ENCODE results near the gene IPCEF1.

The IPCEF1 gene, protein sequence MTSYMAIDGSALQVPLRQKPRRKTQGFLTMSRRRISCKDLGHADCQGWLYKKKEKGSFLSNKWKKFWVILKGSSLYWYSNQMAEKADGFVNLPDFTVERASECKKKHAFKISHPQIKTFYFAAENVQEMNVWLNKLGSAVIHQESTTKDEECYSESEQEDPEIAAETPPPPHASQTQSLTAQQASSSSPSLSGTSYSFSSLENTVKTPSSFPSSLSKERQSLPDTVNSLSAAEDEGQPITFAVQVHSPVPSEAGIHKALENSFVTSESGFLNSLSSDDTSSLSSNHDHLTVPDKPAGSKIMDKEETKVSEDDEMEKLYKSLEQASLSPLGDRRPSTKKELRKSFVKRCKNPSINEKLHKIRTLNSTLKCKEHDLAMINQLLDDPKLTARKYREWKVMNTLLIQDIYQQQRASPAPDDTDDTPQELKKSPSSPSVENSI

DNA sequence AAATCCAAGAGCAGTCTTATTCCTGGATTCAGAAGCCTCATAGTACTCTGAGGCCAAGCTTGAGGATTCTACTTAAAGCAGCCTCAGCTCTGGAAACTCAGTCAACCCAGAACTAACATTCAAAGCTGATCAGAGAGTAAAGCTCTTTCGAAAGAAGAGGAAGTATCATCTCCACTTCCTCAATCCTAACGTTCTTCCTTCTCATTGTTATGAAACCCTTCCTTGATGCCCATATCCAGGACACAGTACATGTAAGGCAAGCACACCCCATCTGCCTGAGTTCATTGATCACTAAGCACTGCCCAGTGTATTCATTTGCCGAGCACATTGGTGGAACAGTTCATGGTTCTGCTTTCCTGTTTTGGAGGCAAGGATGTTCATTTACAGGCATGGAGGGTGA lies at the start of gene IPCEF1:
Gene IPCEF1 (minus strand): TSS at position 114 of the 400 bp plus-strand sequence. CDS start 90,856 bp downstream, outside the sequence.
- peak; percentile 58 for DNase-seq (ENCODE audit: low spot score)

DNA sequence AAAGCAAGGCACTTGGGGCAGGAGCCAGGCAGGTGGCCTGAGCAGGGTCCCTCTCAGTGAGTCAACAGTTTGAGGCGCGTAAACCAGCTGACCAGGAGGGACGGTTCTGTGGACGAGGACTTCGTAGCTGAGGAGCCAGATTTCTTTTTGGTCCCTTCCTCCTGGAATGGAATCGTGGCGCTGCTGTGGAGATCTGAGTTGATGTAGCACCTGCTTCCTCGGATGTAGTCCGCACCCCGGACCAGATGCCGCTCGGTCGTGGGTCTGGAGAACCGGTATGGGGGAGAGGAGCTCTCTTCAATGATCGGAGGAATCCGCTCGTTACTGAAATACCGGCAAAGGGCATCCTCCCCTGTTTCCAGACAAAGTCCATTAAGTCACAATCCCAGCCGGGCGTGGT lies 49.7 kb upstream of the IPCEF1 start:
- DNase-seq (ENCODE audit: low spot score): no peak

DNA sequence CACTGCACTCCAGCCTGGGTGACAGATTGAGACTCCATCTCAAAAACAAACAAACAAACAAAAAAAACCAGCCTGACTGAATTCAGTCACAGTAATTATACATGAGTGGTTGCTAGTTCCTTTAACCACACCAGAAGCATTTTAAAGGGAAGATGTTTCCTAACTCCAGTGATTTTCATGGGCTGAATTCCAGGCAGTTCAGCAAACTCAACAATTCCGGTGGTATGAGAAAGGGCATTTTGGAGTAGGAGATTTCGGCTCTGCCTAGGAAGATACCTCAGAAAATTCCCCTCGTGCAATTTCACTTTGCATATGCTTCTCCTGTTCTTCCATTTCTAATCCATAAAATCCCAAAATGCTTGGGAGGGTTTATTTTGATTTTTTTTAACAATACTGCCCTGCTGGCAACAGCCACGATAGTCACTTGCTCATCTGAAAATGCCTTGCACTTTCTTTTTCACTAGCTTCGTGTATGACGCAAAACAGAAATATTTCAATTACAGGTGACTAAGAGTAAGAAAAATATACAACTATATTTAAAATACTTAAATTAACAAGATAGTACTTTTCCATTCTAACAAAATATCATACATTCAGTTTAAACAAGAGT lies 48.3 kb upstream of the IPCEF1 start:
- DNase-seq (ENCODE audit: low spot score): no peak

DNA sequence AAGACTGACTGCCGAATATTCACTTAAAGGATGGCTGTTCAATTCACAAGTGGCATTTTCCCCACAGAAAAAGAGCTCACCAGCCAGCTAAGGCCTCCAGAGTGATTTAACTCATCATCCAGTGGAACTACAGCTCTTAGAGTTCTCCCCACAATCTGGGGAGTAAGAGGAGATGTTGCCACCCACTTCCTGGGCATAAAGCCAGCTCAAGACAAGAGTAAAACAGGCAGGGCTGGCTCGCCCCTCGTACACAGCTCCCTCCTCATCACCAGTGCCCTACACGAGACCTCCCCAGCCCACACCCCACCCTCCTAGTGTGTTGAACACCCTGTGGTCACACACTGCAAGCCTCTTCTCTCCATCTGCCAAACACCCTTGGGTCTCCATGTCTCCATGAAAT lies 47.2 kb upstream of the IPCEF1 start:
- peak; percentile 25 for DNase-seq (ENCODE audit: low spot score)

DNA sequence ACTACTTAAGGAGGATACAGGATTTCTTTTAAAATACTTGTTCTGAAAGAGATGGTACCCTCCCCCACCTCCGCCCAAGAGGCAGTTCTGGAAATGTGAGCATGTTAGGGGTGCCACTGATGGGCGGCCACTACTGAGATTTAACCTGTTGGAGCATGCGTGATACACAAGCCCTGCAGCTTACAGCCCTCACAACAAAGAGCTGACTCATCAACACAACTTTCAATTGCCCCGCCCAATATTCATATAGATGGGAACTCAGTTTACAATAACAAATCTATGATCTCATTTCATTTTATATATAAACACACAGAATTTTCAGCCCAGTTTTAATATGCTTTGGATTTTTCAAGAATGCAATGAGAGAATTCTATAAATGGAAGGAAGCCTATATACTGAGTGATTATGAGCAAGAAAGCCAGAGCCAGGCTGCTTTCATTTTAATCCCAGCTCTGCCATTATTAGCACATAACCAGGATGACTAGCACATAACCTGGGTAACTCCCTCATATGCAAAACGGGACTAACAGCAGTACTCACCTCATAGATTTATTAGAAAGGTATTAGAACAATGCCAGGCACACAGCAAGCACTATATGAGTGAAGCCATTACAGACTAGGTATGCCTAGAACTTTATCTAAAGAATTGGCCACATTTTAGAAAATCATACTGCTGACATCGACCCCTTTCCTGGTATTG lies 45.6 kb upstream of the IPCEF1 start:
- DNase-seq (ENCODE audit: low spot score): no peak

DNA sequence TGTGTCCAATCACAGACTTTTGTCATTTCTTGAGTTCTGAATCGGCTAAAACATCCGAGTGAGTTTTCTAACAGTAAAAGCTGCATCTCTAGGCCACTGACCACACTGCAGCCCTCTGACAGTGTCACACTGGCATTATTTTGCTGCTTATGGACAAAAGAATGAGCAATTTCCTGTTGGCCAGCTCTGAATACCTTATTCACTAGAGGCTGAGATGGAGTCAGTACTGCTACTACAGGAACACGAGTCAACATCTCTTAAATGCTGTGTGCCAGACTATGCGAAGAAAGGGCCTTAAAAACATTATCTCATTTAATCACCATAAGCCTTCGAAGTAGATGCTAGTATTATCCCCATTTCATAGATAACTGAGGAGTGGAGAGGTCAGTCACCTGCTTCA lies 42.5 kb upstream of the IPCEF1 start:
- DNase-seq (ENCODE audit: low spot score): peak; percentile 50

DNA sequence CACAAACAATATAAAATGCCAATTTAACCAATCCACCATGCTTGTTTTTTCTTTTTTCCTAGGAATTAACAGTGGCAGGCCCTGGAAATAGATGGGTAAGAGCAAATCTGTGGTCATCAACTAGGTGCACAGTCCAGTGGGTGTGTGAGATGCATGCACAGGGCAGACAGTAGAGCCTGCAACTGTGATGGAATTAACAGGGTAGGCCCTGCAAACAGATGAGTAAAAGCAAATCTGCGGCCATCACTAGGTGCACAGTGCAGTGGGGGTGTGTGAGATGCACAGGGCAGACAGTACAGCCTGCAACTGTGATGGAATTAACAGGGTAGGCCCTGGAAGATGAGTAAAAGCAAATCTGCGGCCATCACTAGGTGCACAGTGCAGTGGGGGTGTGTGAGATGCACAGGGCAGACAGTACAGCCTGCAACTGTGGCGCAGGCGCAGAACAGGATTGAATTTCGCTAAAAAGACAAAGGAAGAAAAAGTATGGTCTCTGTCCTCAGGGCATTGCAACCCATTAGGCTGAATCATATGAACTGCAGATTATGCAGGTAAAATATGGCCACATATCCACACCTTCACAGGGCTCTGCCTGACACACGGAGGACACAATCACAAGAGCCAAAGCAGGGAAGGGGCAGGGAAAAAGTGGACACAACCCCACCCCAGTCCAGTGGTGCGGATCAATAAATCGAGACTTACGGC lies 41.0 kb upstream of the IPCEF1 start:
- DNase-seq (ENCODE audit: low spot score): no peak

DNA sequence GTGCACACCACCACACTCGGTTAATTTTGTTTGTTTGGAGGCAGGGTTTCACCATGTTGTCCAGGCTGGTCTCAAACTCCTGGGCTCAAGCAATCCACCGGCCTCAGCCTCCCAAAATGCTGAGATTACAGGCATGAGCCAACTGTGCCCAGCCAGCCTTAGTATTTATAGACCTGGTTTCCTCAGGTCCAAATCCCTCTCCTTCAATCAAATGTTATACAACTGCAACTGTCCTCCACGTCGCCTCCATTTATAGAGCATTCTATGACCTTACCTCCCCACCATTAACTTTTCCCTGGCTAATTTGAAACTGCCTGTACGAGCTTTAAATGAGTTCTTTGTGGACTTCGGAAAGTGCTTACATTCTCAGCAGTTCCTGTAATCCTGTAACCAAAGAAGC lies 39.3 kb upstream of the IPCEF1 start:
- no peak for DNase-seq (ENCODE audit: low spot score)

DNA sequence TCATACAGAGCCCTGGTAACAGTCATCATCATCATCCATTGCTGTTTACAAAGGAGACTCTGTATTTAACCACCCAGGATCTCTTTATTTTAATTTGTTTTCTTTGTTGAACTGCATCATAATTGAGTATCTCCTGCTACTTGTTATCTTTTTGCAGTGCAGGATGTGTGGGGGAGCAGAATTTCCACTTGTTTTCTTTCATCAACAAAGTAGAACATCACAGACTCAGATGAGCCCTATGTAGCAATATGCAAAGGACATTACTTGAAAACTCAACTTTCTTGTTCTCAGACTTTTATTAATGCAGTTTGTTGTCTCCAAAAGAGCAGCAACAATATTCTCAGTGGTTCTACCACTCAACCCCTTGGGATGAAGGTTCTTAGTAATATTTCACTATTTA lies 38.7 kb upstream of the IPCEF1 start:
- no peak for DNase-seq (ENCODE audit: low spot score)

DNA sequence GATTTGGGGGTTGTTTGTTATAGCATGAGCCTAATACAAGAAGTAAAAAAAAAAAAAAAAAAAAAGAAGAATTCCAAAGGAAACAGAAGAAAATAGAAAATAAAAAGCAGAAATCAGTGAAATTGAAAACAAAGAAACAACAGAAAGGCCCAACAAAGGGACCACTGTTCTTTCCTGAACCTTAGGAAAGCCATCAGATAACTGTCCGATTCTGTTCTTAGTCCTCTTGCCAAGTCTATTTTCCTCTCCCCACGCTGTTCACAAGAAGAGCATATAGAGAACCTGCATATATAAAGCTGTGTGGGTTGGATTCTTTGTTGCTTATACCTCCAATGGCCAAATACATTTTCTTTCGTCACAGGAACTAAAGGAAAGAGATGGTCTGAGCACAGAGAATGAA lies 38.0 kb upstream of the IPCEF1 start:
- DNase-seq (ENCODE audit: low spot score): no peak

DNA sequence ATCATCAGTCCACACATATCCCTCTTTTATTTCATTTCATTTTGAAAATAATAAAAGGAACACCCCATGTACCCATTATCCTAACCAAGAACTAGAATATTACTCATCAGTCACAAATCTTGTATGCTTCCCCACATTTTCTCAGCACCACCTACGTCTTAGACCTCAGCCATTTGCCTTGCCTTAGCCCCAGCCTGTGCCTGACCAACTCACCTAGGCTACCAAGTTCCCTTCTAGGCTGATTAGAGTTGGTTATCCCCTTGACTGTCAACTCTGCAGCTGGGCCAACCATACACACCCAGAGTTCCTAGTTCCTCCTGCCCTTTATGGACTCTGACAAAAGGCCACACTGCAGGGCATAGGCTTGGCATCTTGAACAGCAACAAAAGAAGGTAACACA lies 33.4 kb upstream of the IPCEF1 start:
- DNase-seq (ENCODE audit: low spot score): no peak

DNA sequence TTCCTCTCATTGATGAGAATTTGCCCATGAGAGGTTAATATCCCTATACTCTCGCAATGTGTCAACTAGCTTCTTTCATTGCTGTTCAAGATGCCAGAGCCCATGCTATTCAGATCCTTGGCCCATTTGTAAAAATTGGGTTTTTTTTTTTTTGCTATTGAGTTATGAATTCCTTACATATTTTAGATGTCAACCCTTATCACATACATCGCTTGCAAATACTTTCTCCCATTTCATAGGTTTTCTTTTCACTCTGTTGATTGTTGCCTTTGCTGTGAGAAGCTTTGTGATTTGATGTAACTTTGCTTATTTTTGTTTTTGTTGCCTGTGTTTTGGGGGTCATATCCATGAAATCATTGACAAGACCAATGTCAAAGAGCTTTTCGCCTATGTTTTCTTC lies 32.2 kb upstream of the IPCEF1 start:
- DNase-seq (ENCODE audit: low spot score): no peak

DNA sequence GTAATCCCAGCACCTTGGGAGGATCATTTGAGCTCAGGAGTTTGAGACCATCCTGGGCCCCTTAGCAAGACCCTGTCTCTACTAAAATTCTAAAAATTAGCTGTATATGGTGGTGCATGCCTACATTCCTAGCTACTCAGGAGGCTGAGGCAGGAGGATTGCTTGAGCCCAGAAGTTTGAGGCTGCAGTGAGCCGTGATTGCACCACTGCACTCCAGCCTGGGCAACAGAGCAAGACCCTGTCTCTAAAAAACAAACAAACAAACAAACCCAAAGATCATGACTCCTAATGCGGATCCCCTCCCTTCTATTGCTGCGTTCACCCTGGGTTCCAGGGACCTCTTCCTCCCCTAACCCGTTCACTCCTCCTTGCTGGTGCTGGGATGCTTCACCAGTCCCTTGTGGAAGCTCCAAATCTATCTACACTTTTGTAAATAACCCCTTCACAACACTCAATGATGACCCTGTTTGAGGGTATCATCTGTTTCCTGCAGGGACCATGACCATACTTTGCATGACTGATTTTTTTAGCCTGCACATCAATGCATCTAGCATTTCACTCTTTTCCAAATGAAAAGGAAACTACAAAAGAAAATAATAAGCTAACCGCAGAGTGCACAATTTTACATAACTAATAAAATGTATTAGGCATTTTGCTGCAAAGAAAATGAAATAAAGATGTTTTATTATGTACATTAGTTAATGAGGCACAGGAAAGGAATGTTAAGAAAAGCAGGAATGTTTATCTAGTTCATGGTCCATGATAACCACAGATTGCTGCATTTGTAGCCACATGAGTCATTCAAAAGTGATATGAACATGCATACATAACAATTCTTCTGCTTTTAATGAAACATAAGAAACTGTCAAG lies 30.5 kb upstream of the IPCEF1 start:
- no peak for DNase-seq (ENCODE audit: low spot score)

DNA sequence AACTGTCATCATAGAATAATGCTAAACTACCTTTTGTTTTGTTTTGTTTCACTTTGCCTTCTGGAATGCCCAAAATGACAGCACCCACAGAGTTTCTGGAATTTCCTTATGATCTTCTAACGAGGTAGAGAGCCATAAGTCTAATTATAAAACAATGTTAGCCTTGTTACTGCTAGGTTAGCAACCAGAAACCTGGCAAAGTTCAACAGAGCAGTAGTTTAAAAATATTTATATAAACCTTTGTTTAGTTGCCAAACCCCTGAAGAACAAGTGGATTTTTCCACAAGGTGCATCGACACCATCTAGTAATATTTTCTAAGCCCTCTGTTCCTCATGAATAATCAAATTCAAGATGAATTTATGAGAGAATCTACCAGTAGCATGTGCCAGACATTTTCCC lies 27.6 kb upstream of the IPCEF1 start:
- no peak for DNase-seq (ENCODE audit: low spot score)

DNA sequence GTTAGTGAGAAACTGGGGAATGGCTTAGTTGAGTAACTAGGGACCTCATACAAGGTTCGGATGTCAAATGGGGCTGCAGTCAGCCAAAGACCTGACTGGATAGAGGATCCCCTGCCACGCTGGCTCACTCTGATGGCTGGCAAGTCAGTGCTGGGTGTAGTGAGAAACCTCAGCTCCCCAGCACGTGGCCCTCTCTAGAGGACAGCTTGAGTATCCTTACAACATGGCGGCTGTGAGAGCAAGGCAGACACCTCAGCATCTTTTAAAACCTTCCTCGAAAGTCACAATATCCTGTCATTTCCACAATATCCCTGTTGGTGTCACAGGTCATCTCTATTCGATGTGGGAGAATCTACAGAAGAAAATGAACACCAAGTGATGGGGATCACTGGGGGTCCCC lies 26.7 kb upstream of the IPCEF1 start:
- DNase-seq (ENCODE audit: low spot score): no peak

DNA sequence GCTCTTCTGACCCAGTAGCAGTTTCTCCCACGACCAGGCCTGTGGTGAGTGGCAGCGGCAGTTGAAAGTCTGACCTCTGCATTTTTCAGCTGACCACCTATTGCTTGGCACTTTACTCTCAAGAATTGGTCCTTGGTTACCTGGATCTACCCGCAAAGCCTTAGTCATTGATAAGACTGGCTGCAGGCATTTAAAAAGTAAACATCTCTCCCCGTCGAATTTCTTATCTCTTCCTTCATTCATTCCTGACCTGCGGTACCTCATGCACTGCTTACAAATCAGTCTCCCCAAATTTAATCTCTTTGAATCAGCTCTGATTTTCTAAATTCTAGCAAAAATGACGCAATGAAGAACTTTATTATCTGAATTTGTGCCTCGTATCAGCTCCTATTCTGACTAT lies 26.1 kb upstream of the IPCEF1 start:
- DNase-seq (ENCODE audit: low spot score): no peak

DNA sequence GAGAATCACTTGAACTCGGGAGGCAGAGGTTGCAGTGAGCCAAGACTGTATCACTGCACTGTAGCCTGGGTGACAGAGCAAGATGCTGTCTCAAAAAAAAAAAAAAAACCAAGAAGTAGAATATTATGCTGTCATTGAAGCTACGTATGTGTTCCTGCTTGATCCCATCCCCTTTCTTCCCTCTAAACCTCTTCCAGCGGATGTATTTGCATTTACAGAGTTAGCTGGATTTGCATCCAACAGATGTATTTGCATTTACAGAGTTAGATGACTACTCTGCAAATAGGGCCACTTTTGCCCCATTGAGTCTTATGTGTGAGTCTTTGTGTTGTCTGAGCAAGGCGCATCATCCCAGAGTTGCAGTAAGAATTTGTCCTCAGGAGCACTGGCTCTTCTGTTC lies 24.9 kb upstream of the IPCEF1 start:
- DNase-seq (ENCODE audit: low spot score): no peak

DNA sequence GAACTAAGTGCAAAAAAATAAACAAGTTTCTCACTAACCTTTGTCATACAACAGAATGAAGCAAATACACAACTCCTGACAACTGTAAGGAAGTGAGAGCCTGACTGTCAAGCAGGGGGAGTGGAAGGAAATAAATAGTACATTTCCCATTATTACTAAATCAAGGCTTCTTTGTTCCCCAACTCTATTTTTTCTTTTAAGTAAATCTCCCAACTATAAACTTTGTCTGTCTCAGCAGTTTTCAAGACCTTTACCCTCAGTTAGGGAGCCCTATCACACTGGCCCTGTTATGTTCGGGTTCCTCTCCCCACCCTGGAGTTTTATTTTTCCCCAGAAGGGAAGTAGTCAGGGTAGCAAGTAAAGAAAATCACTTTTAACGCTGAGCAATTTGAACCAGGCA lies 24.1 kb upstream of the IPCEF1 start:
- peak; percentile 15 for DNase-seq (ENCODE audit: low spot score)

DNA sequence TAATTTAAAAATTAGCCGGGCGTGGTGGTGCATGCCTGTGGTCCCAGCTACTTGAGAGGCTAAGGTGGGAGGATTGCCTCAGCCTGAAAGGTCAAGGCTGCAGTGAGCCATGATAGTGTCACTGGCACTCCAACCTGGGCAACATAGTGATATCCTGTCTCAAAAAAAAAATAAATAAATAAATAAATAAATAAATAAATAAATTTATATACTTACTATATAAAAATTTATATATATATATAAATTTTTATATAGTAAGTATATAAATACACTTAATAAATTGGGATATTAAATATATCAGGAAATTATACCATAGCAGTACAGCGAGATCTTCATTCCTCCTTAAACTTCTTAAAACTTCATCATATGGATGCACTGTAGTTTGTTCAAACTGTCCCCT lies 23.0 kb upstream of the IPCEF1 start:
- no peak for DNase-seq (ENCODE audit: low spot score)

DNA sequence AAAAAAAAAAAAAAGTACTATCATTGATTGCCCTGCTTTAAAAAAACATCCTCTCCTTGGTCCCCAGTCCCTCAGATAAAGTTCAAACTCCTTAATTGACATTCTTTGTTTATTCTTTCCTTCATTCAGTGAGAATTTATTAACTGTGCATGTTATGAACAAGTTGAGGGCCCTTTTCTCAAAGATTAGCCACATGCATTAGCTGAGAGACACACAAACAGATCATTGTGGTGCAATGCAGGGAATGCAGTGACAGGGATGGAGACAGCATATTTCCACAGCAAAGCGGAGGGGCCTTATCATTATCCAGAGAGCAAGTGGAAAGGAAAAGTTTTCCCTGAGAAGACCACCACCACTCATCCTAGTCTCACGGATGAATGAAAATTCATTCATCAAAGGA lies 21.9 kb upstream of the IPCEF1 start:
- DNase-seq (ENCODE audit: low spot score): no peak

DNA sequence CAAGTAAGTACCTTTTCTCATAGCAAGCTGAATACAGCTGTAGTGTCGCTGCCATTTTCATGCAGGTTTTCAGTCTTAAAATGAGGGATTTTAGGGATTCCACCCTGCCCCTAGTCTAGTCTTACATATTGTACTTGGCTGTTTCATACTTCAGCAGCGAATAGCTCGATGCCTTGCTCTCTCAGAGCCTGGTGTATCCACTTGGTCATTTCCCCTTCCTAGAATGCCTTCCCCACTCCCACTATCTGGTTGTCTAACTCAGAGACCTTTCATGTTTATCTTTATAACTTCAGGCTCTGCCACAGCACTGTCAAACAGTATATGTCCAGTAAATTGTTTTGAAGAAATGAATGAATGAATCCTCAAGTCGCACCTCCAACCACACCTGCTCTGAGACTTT lies 21.1 kb upstream of the IPCEF1 start:
- no peak for DNase-seq (ENCODE audit: low spot score)

DNA sequence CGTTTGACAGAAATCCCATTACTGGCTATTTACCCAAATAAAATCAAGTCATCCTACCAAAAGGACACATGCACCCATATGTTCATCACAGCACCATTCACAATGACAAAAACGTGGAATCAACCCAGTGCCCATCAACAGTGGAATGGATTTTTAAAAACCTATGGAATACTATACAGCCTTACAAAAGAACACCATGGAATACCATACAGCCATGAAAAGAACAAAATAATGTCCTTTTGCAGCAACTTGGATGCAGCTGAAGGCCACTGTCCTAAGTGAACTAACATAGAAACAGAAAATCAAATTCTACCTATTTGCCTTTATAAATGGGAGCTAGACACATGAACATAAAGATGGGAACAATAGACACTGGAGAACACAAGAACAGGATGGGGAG lies 17.4 kb upstream of the IPCEF1 start:
- DNase-seq (ENCODE audit: low spot score): no peak
